Activated CD4-positive, alpha-beta T cell treated with anti-CD3 and anti-CD28 coated beads for 4 hours (primary cell): Measurements from ENCODE around the gene KBTBD4.
A peak's percentile ranks its signal among the peaks of the same experiment; 100 is the strongest.

ENCODE experiments used
- DNase-seq, 2 donors: peaks; one replicate each; pipeline ENCODE4 v3.0.0-alpha.2; 2020

KBTBD4 gene

GRCh38 chr11:47523490-47524225, 55.1 kb downstream of the KBTBD4 start:
- DNase-seq: peak; percentile 32 to 65
